ENCODE results near the gene ISG15. TPM values are rescaled to one million over a fixed set of nuclear protein-coding genes. Genes with fewer than 3 reads are reported as not detected.

ISG15 gene
- 10 to 100 TPM; 91.6 to 97.5 TPM for total RNA-seq

- DNase-seq (ENCODE audit: low spot score in 2 of 2) = peak; percentile 83 to 92
- ATAC-seq = peak; percentile 93 to 96
- Mint-ChIP-seq H3K27ac (peak within 1 kb of the TSS; percentile 93 to 94), H3K36me3 (peaks cover 5 to 10% of the 10 kb centered on the region in 2 donors), H3K9me3 (no peaks in the 10 kb centered on the region)
These were observed at the start of gene ISG15 for GRCh38 chr1:1013105-1013921. ISG15 (plus strand) TSS chr1:1013497; CDS start chr1:1013574, 77 bp downstream.

- DNase-seq (ENCODE audit: low spot score in 2 of 2) (no peak), ATAC-seq (no peak)
- H3K36me3 Mint-ChIP-seq = peaks cover 0 to 2% of the 10 kb centered on the region in 2 donors
- no peak overlapping the region for H3K27ac Mint-ChIP-seq
- no peaks in the 10 kb centered on the region for H3K9me3 Mint-ChIP-seq
These were observed 49.4 kb upstream of the ISG15 start for GRCh38 chr1:963746-964525.

GRCh38 chr1:964691-965525, 48.4 kb upstream of the ISG15 start:
- ATAC-seq (no peak), DNase-seq (ENCODE audit: low spot score in 2 of 2) (no peak)
- Mint-ChIP-seq H3K36me3 (no peaks in the 10 kb centered on the region), H3K27ac (no peak overlapping the region), H3K9me3 (peaks cover 0 to 7% of the 10 kb centered on the region in 2 donors)

- Mint-ChIP-seq H3K27ac (no peak overlapping the region), H3K36me3 (no peaks in the 10 kb centered on the region), H3K9me3 (peaks cover 0 to 7% of the 10 kb centered on the region in 2 donors)
- ATAC-seq (no peak), DNase-seq (ENCODE audit: low spot score in 2 of 2) (no peak)
These were observed 47.7 kb upstream of the ISG15 start for GRCh38 chr1:965526-966134.

GRCh38 chr1:966135-966703, 47.1 kb upstream of the ISG15 start, which contains the start of gene PLEKHN1:
PLEKHN1 (plus strand) TSS chr1:966482; CDS start chr1:966532, 50 bp downstream.
- DNase-seq (ENCODE audit: low spot score in 2 of 2) (no peak), ATAC-seq (peak; percentile 68 to 71)
- H3K36me3 Mint-ChIP-seq = no peaks in the 10 kb centered on the region
- no peak within 1 kb of the TSS for H3K27ac Mint-ChIP-seq
- H3K9me3 Mint-ChIP-seq = peaks cover 0 to 7% of the 10 kb centered on the region in 2 donors

GRCh38 chr1:966704-967300, 46.5 kb upstream of the ISG15 start:
- ATAC-seq (peak; percentile 91 to 94), DNase-seq (ENCODE audit: low spot score in 2 of 2) (peak; percentile 76 to 81)
- Mint-ChIP-seq H3K9me3 (peaks cover 0 to 7% of the 10 kb centered on the region in 2 donors), H3K36me3 (no peaks in the 10 kb centered on the region), H3K27ac (no peak overlapping the region)

GRCh38 chr1:967466-968343, 45.6 kb upstream of the ISG15 start:
- Mint-ChIP-seq H3K36me3 (no peaks in the 10 kb centered on the region), H3K27ac (no peak overlapping the region), H3K9me3 (peaks cover 0 to 7% of the 10 kb centered on the region in 2 donors)
- ATAC-seq (no peak), DNase-seq (ENCODE audit: low spot score in 2 of 2) (peak in 1 of 2 donors; percentile 53)

- no peak overlapping the region for H3K27ac Mint-ChIP-seq
- peaks cover 0 to 7% of the 10 kb centered on the region in 2 donors for H3K9me3 Mint-ChIP-seq
- no peak for DNase-seq (ENCODE audit: low spot score in 2 of 2)
- ATAC-seq = no peak
- no peaks in the 10 kb centered on the region for H3K36me3 Mint-ChIP-seq
These were observed 43.9 kb upstream of the ISG15 start for GRCh38 chr1:969260-969855.

GRCh38 chr1:970242-970972, 42.9 kb upstream of the ISG15 start:
- H3K27ac Mint-ChIP-seq = no peak overlapping the region
- H3K36me3 Mint-ChIP-seq = no peaks in the 10 kb centered on the region
- no peak for ATAC-seq

GRCh38 chr1:970973-971730, 42.1 kb upstream of the ISG15 start:
- H3K27ac Mint-ChIP-seq = no peak overlapping the region
- H3K9me3 Mint-ChIP-seq = peaks cover 0 to 7% of the 10 kb centered on the region in 2 donors
- H3K36me3 Mint-ChIP-seq = no peaks in the 10 kb centered on the region
- no peak for ATAC-seq
- DNase-seq (ENCODE audit: low spot score in 2 of 2) = no peak

More at GRCh38 chr1:970242-970972, 42.9 kb upstream of the ISG15 start:
- H3K9me3 Mint-ChIP-seq = peaks cover 0 to 7% of the 10 kb centered on the region in 2 donors
- DNase-seq (ENCODE audit: low spot score in 2 of 2) = no peak

GRCh38 chr1:971751-972506, 41.4 kb upstream of the ISG15 start:
- no peaks in the 10 kb centered on the region for H3K36me3 Mint-ChIP-seq
- ATAC-seq = no peak
- H3K9me3 Mint-ChIP-seq = peaks cover 0 to 7% of the 10 kb centered on the region in 2 donors
- no peak overlapping the region for H3K27ac Mint-ChIP-seq
- no peak for DNase-seq (ENCODE audit: low spot score in 2 of 2)

- no peak for DNase-seq (ENCODE audit: low spot score in 2 of 2)
- Mint-ChIP-seq H3K36me3 (no peaks in the 10 kb centered on the region), H3K9me3 (peaks cover 0 to 7% of the 10 kb centered on the region in 2 donors), H3K27ac (no peak overlapping the region)
- ATAC-seq = no peak
These were observed 40.4 kb upstream of the ISG15 start for GRCh38 chr1:972726-973458.

Data from activated naive CD4-positive, alpha-beta T cell treated with anti-CD3 and anti-CD28 coated beads, Interleukin-2, amount 50 U/mL, for 72 hours (primary cell).